ENCODE results near the gene CACNA1E.

CACNA1E gene

DNA sequence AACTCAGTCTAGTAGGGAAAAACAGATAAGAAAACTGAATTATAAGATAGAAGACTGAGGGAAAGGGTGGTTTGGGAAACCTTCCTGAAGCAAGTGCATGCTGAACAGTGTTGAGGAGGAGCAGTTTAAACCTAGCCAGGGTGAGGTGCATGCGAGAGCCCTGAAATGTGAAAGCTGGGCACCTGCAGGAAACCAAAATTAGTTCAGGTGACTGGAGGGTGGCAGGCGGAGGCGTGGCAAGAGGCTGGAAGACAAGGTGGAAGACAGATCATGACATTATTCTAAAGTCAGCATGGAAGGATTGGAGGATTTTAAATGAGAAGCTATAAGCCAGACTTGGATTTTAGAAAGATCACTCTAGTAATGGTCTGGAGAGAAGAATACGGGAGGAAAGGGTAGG is 75.1 kb downstream of the CACNA1E start:
- TF ChIP-seq, protein P1, sequence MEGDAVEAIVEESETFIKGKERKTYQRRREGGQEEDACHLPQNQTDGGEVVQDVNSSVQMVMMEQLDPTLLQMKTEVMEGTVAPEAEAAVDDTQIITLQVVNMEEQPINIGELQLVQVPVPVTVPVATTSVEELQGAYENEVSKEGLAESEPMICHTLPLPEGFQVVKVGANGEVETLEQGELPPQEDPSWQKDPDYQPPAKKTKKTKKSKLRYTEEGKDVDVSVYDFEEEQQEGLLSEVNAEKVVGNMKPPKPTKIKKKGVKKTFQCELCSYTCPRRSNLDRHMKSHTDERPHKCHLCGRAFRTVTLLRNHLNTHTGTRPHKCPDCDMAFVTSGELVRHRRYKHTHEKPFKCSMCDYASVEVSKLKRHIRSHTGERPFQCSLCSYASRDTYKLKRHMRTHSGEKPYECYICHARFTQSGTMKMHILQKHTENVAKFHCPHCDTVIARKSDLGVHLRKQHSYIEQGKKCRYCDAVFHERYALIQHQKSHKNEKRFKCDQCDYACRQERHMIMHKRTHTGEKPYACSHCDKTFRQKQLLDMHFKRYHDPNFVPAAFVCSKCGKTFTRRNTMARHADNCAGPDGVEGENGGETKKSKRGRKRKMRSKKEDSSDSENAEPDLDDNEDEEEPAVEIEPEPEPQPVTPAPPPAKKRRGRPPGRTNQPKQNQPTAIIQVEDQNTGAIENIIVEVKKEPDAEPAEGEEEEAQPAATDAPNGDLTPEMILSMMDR (IDR thresholded peaks at IDR 0.05; ENCODE audit: low read depth, low read length), result no peak
- H3K4me3 ChIP-seq (replicated peaks in 1 of 2; ENCODE audit: low read depth in 2 of 2, low read length in 2 of 2), result no peak overlapping the region
- DNase-seq (ENCODE audit: low read depth in 2 of 2), result no peak

DNA sequence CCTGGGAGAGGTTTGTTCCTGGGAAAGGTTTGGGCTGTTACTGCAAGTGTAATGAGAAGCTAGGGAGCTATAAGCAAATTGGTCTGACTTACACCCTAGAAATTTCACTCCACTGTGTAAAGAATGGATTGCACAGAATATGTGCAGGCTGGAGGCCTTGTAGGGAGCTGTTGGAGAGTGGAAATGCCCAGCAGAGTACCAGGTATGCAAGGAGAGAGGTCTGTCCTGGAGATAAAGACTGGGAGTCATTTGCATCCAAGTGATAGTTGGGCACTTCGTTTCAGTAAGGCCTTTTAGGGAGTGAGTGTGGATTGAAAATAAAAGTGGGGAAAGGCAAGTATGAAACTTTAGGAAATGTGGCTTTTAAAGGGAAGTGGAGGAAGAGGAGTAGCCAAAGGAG is 75.8 kb downstream of the CACNA1E start:
- no peak overlapping the region for H3K4me3 ChIP-seq (replicated peaks in 1 of 2; ENCODE audit: low read depth in 2 of 2, low read length in 2 of 2)
- TF ChIP-seq, protein P1 (IDR thresholded peaks at IDR 0.05; ENCODE audit: low read depth, low read length), result no peak
- DNase-seq (ENCODE audit: low read depth in 2 of 2), result no peak

DNA sequence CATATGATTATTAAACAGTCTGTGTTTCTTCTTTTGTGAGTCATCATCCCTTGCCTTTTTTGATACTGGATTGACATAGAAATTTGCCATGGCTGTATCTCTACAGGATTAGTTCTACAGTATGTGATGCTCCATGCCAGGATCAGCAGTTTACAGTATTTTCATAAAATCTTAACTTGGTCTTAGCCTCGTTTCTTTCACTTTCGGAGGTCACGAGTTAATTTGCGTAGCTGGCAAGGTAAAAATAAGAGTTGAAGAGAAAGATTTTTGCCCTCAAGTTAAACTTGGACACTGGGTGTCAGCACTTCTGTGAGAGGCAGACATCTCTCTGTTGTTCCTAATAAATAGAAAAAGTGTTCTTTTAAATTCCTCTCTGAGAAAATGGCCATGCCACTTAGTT is 79.1 kb downstream of the CACNA1E start:
- no peak overlapping the region for H3K4me3 ChIP-seq (replicated peaks in 1 of 2; ENCODE audit: low read depth in 2 of 2, low read length in 2 of 2)
- no peak for DNase-seq (ENCODE audit: low read depth in 2 of 2)
- TF ChIP-seq, protein P1 (IDR thresholded peaks at IDR 0.05; ENCODE audit: low read depth, low read length), result no peak

DNA sequence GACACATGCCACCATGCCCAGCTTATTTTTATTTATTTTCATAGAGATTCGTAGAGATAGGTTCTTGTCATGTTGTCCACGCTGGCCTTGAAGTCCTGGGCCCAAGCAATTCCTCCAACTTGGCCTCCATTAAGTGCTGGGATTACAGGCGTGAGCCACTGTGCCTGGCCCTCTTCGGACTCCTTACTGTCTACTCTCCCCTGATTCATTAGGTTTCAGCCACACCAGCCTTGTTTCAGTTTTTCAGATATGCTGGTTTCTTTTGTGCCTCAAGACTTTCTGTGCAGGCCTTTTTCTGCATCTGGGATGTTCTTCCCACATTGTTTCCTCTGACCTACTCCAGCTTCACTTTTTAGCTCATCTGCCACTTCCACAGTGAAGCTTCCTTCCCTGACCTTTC is 85.4 kb downstream of the CACNA1E start:
- TF ChIP-seq, protein P1 (IDR thresholded peaks at IDR 0.05; ENCODE audit: low read depth, low read length), result no peak
- no peak for DNase-seq (ENCODE audit: low read depth in 2 of 2)
- H3K4me3 ChIP-seq (replicated peaks in 1 of 2; ENCODE audit: low read depth in 2 of 2, low read length in 2 of 2), result no peak overlapping the region

DNA sequence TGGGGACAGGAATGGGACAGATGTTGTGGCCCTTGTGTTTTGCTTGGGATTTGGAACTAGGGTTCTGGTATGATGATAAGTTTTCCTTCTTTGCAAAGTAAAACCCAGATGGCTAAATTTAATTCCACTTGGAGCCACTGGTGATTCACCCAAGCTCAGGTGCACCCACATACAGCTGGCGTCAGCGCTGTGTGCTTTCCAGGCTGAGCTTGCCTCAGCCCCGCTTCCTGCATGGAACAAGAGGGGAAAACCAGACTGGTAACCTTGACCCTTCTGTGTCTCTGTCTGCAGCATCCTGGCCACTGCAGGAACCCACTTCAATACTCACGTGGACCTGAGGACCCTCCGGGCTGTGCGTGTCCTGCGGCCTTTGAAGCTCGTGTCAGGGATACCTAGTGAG is 94.2 kb downstream of the CACNA1E start:
- no peak overlapping the region for H3K4me3 ChIP-seq (replicated peaks in 1 of 2; ENCODE audit: low read depth in 2 of 2, low read length in 2 of 2)
- no peak for DNase-seq (ENCODE audit: low read depth in 2 of 2)
- TF ChIP-seq, protein P1 (IDR thresholded peaks at IDR 0.05; ENCODE audit: low read depth, low read length), result no peak

DNA sequence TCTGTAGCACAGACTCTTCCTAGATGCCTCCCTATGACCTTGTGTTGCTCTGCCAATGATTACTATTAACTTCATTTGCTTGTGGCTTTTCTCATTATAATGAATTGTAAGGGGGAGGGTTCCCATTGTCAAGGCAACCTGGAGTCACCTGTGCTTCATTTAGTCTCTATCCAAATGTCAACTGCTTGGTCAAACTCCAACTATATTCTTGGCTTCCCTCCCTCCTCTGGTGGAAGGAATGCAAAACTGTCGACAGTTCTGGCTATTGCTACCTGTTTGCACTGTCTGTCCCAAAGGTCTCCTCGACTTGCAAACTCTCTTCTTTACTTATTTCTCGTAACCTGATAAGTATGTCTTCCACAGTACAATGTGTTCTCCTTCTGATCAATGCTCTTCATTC is 100.3 kb downstream of the CACNA1E start:
- TF ChIP-seq, protein P1 (IDR thresholded peaks at IDR 0.05; ENCODE audit: low read depth, low read length), result no peak
- H3K4me3 ChIP-seq (replicated peaks in 1 of 2; ENCODE audit: low read depth in 2 of 2, low read length in 2 of 2), result no peak overlapping the region
- DNase-seq (ENCODE audit: low read depth in 2 of 2), result no peak

DNA sequence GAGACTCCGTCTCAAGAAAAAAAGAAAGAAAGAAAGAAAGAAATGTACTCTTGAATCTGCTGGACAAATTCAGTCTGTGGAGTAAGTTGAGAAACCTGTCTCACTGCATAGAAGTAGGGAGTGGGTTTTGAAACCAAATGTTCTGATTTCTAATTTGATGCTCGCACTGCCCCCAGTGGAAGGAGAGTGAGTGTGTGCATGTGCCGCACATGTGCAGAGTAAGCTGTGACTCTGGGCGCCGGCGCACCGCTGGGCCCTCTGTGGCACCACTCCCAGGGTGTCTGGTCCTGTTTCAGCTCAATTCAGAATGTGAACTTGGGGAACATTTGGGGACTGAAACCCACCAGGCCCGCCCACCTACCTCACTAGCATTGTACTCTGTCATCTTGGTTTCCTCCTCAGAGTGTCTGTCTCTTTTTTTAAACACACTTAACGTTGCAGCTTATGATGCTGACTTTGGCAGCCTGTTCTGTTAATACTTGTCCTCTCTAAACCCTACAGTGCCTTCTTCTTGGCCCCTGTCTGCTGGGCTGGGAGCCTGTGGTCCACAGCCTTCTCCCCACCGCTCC is 104.6 kb downstream of the CACNA1E start:
- TF ChIP-seq, protein P1 (IDR thresholded peaks at IDR 0.05; ENCODE audit: low read depth, low read length), result no peak
- DNase-seq (ENCODE audit: low read depth in 2 of 2), result no peak
- no peak overlapping the region for H3K4me3 ChIP-seq (replicated peaks in 1 of 2; ENCODE audit: low read depth in 2 of 2, low read length in 2 of 2)

Measured in cardiac fibroblast (primary cell).